ENCODE data around the gene ADAM22.

DNA sequence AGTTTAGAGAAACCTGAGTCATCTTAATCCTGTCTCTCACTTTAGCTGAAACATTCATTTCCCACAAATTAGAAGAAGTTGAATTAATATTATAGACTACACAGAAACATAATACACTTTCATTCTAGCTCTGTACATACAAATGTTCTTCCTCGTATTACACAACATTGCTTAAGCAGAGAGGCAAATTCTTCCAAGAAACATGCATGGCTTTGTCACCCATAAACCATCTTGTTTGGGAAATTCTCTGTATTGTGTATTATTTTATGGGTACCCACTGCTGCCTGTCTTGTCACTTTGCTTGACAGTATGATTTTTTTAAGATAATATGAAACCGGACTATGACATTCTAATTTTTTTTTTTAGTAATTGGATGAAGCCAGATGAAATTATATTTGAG is 181.8 kb downstream of the ADAM22 start:
- TF ChIP-seq EZH2 (IDR thresholded peaks at IDR 0.05; ENCODE audit: insufficient read depth, poor library complexity, severe bottlenecking) = no peak
- no peak for TF ChIP-seq EZH2phosphoT487 (IDR thresholded peaks at IDR 0.05; ENCODE audit: insufficient read depth, low read depth)

All from GM23248 (cell line).